Liver (tissue), 3 donors: Measurements from ENCODE around the gene BTG2.

Experiments
- RAD21 ChIP-seq, 2 donors: IDR thresholded peaks; 2 replicates each; pipeline ENCODE4 v1.6.1; 2016; ENCODE audit warnings: antibody characterized with exemption in 2 of 2, mild to moderate bottlenecking in 2 of 2
- TF ChIP-seq, protein P1 (sequence below): fragments of 150-350 bp; IDR thresholded peaks from 2 replicates; pipeline ENCODE4 v1.5.1; 2017; ENCODE audit warnings: improper control_type of control experiment, low read depth, low read length; ENCODE audit not compliant: missing input control
- donor health status: healthy.
- donor health status: healthy.

- TF ChIP-seq, protein P1, sequence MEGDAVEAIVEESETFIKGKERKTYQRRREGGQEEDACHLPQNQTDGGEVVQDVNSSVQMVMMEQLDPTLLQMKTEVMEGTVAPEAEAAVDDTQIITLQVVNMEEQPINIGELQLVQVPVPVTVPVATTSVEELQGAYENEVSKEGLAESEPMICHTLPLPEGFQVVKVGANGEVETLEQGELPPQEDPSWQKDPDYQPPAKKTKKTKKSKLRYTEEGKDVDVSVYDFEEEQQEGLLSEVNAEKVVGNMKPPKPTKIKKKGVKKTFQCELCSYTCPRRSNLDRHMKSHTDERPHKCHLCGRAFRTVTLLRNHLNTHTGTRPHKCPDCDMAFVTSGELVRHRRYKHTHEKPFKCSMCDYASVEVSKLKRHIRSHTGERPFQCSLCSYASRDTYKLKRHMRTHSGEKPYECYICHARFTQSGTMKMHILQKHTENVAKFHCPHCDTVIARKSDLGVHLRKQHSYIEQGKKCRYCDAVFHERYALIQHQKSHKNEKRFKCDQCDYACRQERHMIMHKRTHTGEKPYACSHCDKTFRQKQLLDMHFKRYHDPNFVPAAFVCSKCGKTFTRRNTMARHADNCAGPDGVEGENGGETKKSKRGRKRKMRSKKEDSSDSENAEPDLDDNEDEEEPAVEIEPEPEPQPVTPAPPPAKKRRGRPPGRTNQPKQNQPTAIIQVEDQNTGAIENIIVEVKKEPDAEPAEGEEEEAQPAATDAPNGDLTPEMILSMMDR = no peak
- no peak for TF ChIP-seq RAD21 (IDR thresholded peaks at IDR 0.05)
Measured at GRCh38 chr1:203325026-203325417, 19.7 kb downstream of the BTG2 start.
